GM12878 (cell line): ENCODE results near the gene TMEM88. TPM values are rescaled to one million over a fixed set of nuclear protein-coding genes. Genes with fewer than 3 reads are reported as not detected.

Experiments used
- ATF2 ChIP-seq: IDR thresholded peaks from 2 replicates; pipeline ENCODE4 v1.6.1; 2012; ENCODE audit warnings: low read length, inconsistent platforms
- BACH1 ChIP-seq: fragments of 450-650 bp; IDR thresholded peaks from 2 replicates; pipeline ENCODE4 v1.6.1; 2017; ENCODE audit warnings: mild to moderate bottlenecking, borderline replicate concordance
- DPF2 ChIP-seq: fragments of 450-650 bp; IDR thresholded peaks from 2 replicates; pipeline ENCODE4 v1.6.1; 2017; ENCODE audit warnings: mild to moderate bottlenecking
- IRF4 ChIP-seq: IDR thresholded peaks from 2 replicates; pipeline ENCODE4 v1.6.1; 2011; ENCODE audit warnings: low read depth, low read length
- LARP7 ChIP-seq: fragments of 450-650 bp; IDR thresholded peaks from 2 replicates; pipeline ENCODE4 v1.6.1; 2017; ENCODE audit warnings: mild to moderate bottlenecking
- MLLT1 ChIP-seq: fragments of 450-650 bp; IDR thresholded peaks from 2 replicates; pipeline ENCODE4 v1.6.1; 2016; ENCODE audit warnings: mild to moderate bottlenecking
- MXI1 ChIP-seq: fragments of 150-350 bp; IDR thresholded peaks from 2 replicates; pipeline ENCODE4 v1.6.1; 2011; ENCODE audit warnings: low read depth, mild to moderate bottlenecking, inconsistent platforms, low read length, improper control_type of control experiment
- NR2F1 ChIP-seq: fragments of 450-650 bp; conservative IDR thresholded peaks from 2 replicates; pipeline ENCODE4 v1.6.1; 2017; ENCODE audit warnings: mild to moderate bottlenecking
- PAX5 ChIP-seq: IDR thresholded peaks from 2 replicates; pipeline ENCODE4 v1.6.1; 2011; ENCODE audit warnings: low read depth, low read length, borderline replicate concordance
- PBX3 ChIP-seq: IDR thresholded peaks from 2 replicates; pipeline ENCODE4 v1.6.1; 2011; ENCODE audit warnings: mild to moderate bottlenecking, low read depth, low read length, moderate library complexity; ENCODE audit not compliant: insufficient replicate concordance
- PKNOX1 ChIP-seq: fragments of 450-650 bp; IDR thresholded peaks from 2 replicates; pipeline ENCODE4 v1.6.1; 2016; ENCODE audit warnings: mild to moderate bottlenecking
- SMARCA5 ChIP-seq: fragments of 450-650 bp; IDR thresholded peaks from 2 replicates; pipeline ENCODE4 v1.6.1; 2017; ENCODE audit warnings: mild to moderate bottlenecking
- SUPT20H ChIP-seq: IDR thresholded peaks from 2 replicates; pipeline ENCODE4 v1.6.1; 2011; ENCODE audit warnings: low read depth, mild to moderate bottlenecking, low read length, moderate library complexity, borderline replicate concordance; ENCODE audit not compliant: control insufficient read depth
- TAF1 ChIP-seq: IDR thresholded peaks from 2 replicates; pipeline ENCODE4 v1.6.1; 2011; ENCODE audit warnings: mild to moderate bottlenecking, low read depth, low read length, borderline replicate concordance
- TARDBP ChIP-seq: IDR thresholded peaks from 2 replicates; pipeline ENCODE4 v1.6.1; 2016; ENCODE audit warnings: borderline replicate concordance
- TBL1XR1 ChIP-seq: IDR thresholded peaks from 2 replicates; pipeline ENCODE4 v1.6.1; 2012; ENCODE audit warnings: low read depth, low read length, improper control_type of control experiment
- ZNF24 ChIP-seq: fragments of 450-650 bp; IDR thresholded peaks from 2 replicates; pipeline ENCODE4 v1.6.1; 2017; ENCODE audit warnings: antibody characterized with exemption, mild to moderate bottlenecking
- ZNF274 ChIP-seq: IDR thresholded peaks from one replicate; pipeline ENCODE4 v1.8.0; 2011; ENCODE audit not compliant: insufficient read length, insufficient read depth
- polyA plus RNA-seq, 11 experiments: library from polyadenylated mRNA; depleted of rRNA in 4 of 11; unstranded in 6 of 11; stranded (reverse) in 5 of 11; fragments of >200 nt; fragmentation: Nextera tagmentation in 4 of 11; fragmentation: Illumina TruSeq in 1 of 11; extraction: Ambion mirVana in 4 of 11; extraction: Trizol in 1 of 11; gene quantifications; 1 replicate in 1 of 11; 2 replicates in 10 of 11; pipeline versions ENCODE4 v1.2.1 to v1.2.3, GENCODE V29; 2011 to 2016; ENCODE audit warnings: inconsistent platforms in 2 of 11, missing spikeins in 2 of 11, low read depth in 1 of 11
- total RNA-seq, 4 experiments: library from RNA; depleted of rRNA in 3 of 4; stranded (reverse); fragments of >200 nt in 3 of 4; fragmentation: Illumina TruSeq in 1 of 4; extraction: Trizol in 1 of 4; gene quantifications; 2 replicates each; pipeline versions ENCODE4 v1.2.1 to v1.2.3, GENCODE V29; 2013 to 2021
- TF ChIP-seq, protein P1 (sequence below): IDR thresholded peaks from 2 replicates; pipeline ENCODE4 v1.6.1; 2011; ENCODE audit warnings: borderline replicate concordance, low read depth, mild to moderate bottlenecking, moderate library complexity, mixed read lengths, low read length; ENCODE audit not compliant: insufficient read depth; ENCODE audit errors: extremely low read length
- TF ChIP-seq, protein P2 (sequence below): fragments of 450-650 bp; IDR thresholded peaks from 2 replicates; pipeline ENCODE4 v1.6.1; 2017; ENCODE audit warnings: antibody characterized with exemption, mild to moderate bottlenecking, moderate library complexity

TMEM88 gene
- total and polyA plus RNA-seq, 10 of the 15 experiments (the other 5 are each of a cell fraction or from before 2014, with no cell fraction given): 0.21 to 2.2 (median 0.62) TPM; not detected in 5

- TF ChIP-seq, protein P1, sequence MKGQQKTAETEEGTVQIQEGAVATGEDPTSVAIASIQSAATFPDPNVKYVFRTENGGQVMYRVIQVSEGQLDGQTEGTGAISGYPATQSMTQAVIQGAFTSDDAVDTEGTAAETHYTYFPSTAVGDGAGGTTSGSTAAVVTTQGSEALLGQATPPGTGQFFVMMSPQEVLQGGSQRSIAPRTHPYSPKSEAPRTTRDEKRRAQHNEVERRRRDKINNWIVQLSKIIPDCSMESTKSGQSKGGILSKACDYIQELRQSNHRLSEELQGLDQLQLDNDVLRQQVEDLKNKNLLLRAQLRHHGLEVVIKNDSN: peak; percentile 37
- TF ChIP-seq PKNOX1: peak; percentile 96
- TF ChIP-seq TARDBP: peak; percentile 40; the same call in 1 of the 2 replicates
- TF ChIP-seq PBX3: peak; percentile 88
- TF ChIP-seq BACH1: peak; percentile 6; the same call in 1 of the 2 replicates
- no peak for TF ChIP-seq SUPT20H
- peak; percentile 94 for TF ChIP-seq NR2F1
- 0 out of 2 replicates have a peak, but pooled peaks have one; percentile 19 for TF ChIP-seq TAF1
- no peak for TF ChIP-seq ATF2
- TF ChIP-seq PAX5: 0 out of 2 replicates have a peak, but pooled peaks have one; percentile 5
- TF ChIP-seq, protein P2, sequence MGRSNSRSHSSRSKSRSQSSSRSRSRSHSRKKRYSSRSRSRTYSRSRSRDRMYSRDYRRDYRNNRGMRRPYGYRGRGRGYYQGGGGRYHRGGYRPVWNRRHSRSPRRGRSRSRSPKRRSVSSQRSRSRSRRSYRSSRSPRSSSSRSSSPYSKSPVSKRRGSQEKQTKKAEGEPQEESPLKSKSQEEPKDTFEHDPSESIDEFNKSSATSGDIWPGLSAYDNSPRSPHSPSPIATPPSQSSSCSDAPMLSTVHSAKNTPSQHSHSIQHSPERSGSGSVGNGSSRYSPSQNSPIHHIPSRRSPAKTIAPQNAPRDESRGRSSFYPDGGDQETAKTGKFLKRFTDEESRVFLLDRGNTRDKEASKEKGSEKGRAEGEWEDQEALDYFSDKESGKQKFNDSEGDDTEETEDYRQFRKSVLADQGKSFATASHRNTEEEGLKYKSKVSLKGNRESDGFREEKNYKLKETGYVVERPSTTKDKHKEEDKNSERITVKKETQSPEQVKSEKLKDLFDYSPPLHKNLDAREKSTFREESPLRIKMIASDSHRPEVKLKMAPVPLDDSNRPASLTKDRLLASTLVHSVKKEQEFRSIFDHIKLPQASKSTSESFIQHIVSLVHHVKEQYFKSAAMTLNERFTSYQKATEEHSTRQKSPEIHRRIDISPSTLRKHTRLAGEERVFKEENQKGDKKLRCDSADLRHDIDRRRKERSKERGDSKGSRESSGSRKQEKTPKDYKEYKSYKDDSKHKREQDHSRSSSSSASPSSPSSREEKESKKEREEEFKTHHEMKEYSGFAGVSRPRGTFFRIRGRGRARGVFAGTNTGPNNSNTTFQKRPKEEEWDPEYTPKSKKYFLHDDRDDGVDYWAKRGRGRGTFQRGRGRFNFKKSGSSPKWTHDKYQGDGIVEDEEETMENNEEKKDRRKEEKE: 0 out of 2 replicates have a peak, but pooled peaks have one; percentile 24
- TF ChIP-seq LARP7: peak; percentile 69
- peak; percentile 90; the same call in 1 of the 2 replicates for TF ChIP-seq MXI1
- peak; percentile 28; the same call in 1 of the 2 replicates for TF ChIP-seq TBL1XR1
- TF ChIP-seq ZNF24: no peak
- TF ChIP-seq MLLT1: peak; percentile 63
- no peak for TF ChIP-seq ZNF274
- peak; percentile 86 for TF ChIP-seq DPF2
- TF ChIP-seq SMARCA5: peak; percentile 63; the same call in 1 of the 2 replicates
- peak; percentile 23; the same call in 1 of the 2 replicates for TF ChIP-seq IRF4
These were observed 30.7 kb downstream of the TMEM88 start (continued) for GRCh38 chr17:7885367-7886226.
